Measurements from ENCODE around the gene MYOM1.

Gene MYOM1

GRCh38 chr18:3097082-3097481 lies 122.7 kb downstream of the MYOM1 start:
- H3K14ac ChIP-seq (ENCODE audit: low read length) = no peak overlapping the region
- H3K4ac ChIP-seq (ENCODE audit: low read depth, low read length) = no peak overlapping the region
- H3K79me1 ChIP-seq (ENCODE audit: low read length) = no peaks in the 10 kb centered on the region
- H2AK5ac ChIP-seq (ENCODE audit: low read length) = no peak overlapping the region
- no peak overlapping the region for H2BK12ac ChIP-seq (ENCODE audit: low read length)
- H3K27me3 ChIP-seq (ENCODE audit: insufficient read depth, low read length) = no peaks in the 10 kb centered on the region
- WGBS (ENCODE audit: extremely low coverage, insufficient coverage, insufficient read length) = no CpG with 5 or more reads among the region's 1 CpG
- no peaks in the 10 kb centered on the region for H3K36me3 ChIP-seq (ENCODE audit: control insufficient read depth in 1 of 2, insufficient read depth in 2 of 2, low read length in 2 of 2)
- H3K23ac ChIP-seq (ENCODE audit: low read length) = no peak overlapping the region
- H3K4me2 ChIP-seq (ENCODE audit: low read length) = no peak overlapping the region
- no peak overlapping the region for H4K91ac ChIP-seq (ENCODE audit: low read depth, low read length)
- H3K9ac ChIP-seq (ENCODE audit: low read length) = no peak overlapping the region
- no peak overlapping the region for H4K12ac ChIP-seq (ENCODE audit: low read depth, low read length)
- H2BK5ac ChIP-seq (ENCODE audit: low read depth, low read length, poor library complexity) = no peak overlapping the region
- no peak overlapping the region for H2BK120ac ChIP-seq (ENCODE audit: insufficient read depth, low read length, poor library complexity)
- no peak overlapping the region for H3K27ac ChIP-seq (ENCODE audit: low read depth, low read length)
- no peak overlapping the region for H2AFZ ChIP-seq (ENCODE audit: insufficient read depth, low read length, poor library complexity)
- no peaks in the 10 kb centered on the region for H3K4me1 ChIP-seq (ENCODE audit: control insufficient read depth in 1 of 2, insufficient read depth in 2 of 2, low read length in 2 of 2)
- DNase-seq = no peak
- no peaks in the 10 kb centered on the region for H3K9me3 ChIP-seq (ENCODE audit: insufficient read depth, low read depth, low read length)
- H3K18ac ChIP-seq (ENCODE audit: low read length) = no peak overlapping the region
- H3K79me2 ChIP-seq (ENCODE audit: control insufficient read depth, insufficient read depth, low read length, poor library complexity) = no peaks in the 10 kb centered on the region
- H4K8ac ChIP-seq (ENCODE audit: low read depth, low read length) = no peak overlapping the region
- no peak overlapping the region for H3K4me3 ChIP-seq (ENCODE audit: low read depth, low read length)

DNA sequence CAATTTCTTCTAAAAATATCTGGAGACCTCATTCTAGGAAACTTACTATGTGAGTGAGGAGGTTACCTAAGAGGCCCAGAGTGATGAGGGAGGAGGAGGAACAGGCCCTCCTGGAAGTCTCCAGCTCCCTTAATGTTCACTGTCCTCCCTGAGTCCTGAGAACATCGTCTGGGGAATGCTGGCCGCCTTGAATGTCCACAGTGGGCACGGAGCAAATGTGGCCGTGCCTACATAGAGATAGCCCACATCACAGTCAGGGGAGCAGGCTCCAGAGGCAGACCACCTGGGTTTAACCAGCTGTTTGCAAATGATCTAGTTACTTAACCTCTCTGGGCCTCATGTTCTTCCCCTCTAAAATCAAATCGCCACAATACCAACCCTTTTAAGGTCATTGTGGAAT lies 123.8 kb downstream of the MYOM1 start:
- Histone ChIP-seq H3K4me2 (ENCODE audit: low read length) (no peak overlapping the region), H3K4me1 (ENCODE audit: control insufficient read depth in 1 of 2, insufficient read depth in 2 of 2, low read length in 2 of 2) (no peaks in the 10 kb centered on the region), H2BK5ac (ENCODE audit: low read depth, low read length, poor library complexity) (no peak overlapping the region), H3K27me3 (ENCODE audit: insufficient read depth, low read length) (no peaks in the 10 kb centered on the region), H3K14ac (ENCODE audit: low read length) (no peak overlapping the region), H4K8ac (ENCODE audit: low read depth, low read length) (no peak overlapping the region), H2AFZ (ENCODE audit: insufficient read depth, low read length, poor library complexity) (no peak overlapping the region), H4K12ac (ENCODE audit: low read depth, low read length) (no peak overlapping the region), H3K9me3 (ENCODE audit: insufficient read depth, low read depth, low read length) (no peaks in the 10 kb centered on the region), H2BK12ac (ENCODE audit: low read length) (no peak overlapping the region), H3K36me3 (ENCODE audit: control insufficient read depth in 1 of 2, insufficient read depth in 2 of 2, low read length in 2 of 2) (no peaks in the 10 kb centered on the region), H4K91ac (ENCODE audit: low read depth, low read length) (no peak overlapping the region), H2AK5ac (ENCODE audit: low read length) (no peak overlapping the region), H3K79me1 (ENCODE audit: low read length) (no peaks in the 10 kb centered on the region), H3K27ac (ENCODE audit: low read depth, low read length) (no peak overlapping the region), H3K4me3 (ENCODE audit: low read depth, low read length) (no peak overlapping the region), H2BK120ac (ENCODE audit: insufficient read depth, low read length, poor library complexity) (no peak overlapping the region), H3K23ac (ENCODE audit: low read length) (no peak overlapping the region), H3K18ac (ENCODE audit: low read length) (no peak overlapping the region), H3K4ac (ENCODE audit: low read depth, low read length) (no peak overlapping the region), H3K9ac (ENCODE audit: low read length) (no peak overlapping the region), H3K79me2 (ENCODE audit: control insufficient read depth, insufficient read depth, low read length, poor library complexity) (no peaks in the 10 kb centered on the region)
- WGBS (ENCODE audit: extremely low coverage, insufficient coverage, insufficient read length) = no CpG with 5 or more reads among the region's 5 CpGs
- no peak for DNase-seq

DNA sequence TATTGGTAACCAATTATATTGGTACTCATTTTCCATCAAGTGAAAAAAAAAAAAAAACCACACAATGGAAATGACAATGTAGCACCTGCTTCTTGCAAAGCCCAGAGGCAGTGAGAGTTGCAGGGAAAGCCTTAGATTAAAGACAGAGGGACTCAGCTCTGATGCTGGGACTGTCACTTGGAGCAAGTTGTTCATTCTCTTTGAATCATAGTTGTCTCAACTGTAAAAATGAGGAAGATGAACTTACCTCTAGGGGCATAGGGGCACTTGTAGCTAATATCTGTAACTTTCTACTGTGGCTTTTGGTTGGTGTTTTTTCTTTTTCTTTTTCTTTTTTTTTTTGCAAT lies 125.5 kb downstream of the MYOM1 start:
- no peaks in the 10 kb centered on the region for H3K27me3 ChIP-seq (ENCODE audit: insufficient read depth, low read length)
- no peaks in the 10 kb centered on the region for H3K9me3 ChIP-seq (ENCODE audit: insufficient read depth, low read depth, low read length)
- H3K27ac ChIP-seq (ENCODE audit: low read depth, low read length) = no peak overlapping the region
- H3K23ac ChIP-seq (ENCODE audit: low read length) = no peak overlapping the region
- no peak overlapping the region for H4K12ac ChIP-seq (ENCODE audit: low read depth, low read length)
- H3K36me3 ChIP-seq (ENCODE audit: control insufficient read depth in 1 of 2, insufficient read depth in 2 of 2, low read length in 2 of 2) = no peaks in the 10 kb centered on the region
- H2BK12ac ChIP-seq (ENCODE audit: low read length) = no peak overlapping the region
- H4K8ac ChIP-seq (ENCODE audit: low read depth, low read length) = no peak overlapping the region
- H2BK120ac ChIP-seq (ENCODE audit: insufficient read depth, low read length, poor library complexity) = no peak overlapping the region
- H3K4ac ChIP-seq (ENCODE audit: low read depth, low read length) = no peak overlapping the region
- no peak overlapping the region for H3K4me3 ChIP-seq (ENCODE audit: low read depth, low read length)
- H3K9ac ChIP-seq (ENCODE audit: low read length) = no peak overlapping the region
- no peak overlapping the region for H4K91ac ChIP-seq (ENCODE audit: low read depth, low read length)
- no peaks in the 10 kb centered on the region for H3K79me2 ChIP-seq (ENCODE audit: control insufficient read depth, insufficient read depth, low read length, poor library complexity)
- no peak overlapping the region for H2BK5ac ChIP-seq (ENCODE audit: low read depth, low read length, poor library complexity)
- no peak overlapping the region for H3K18ac ChIP-seq (ENCODE audit: low read length)
- H3K14ac ChIP-seq (ENCODE audit: low read length) = no peak overlapping the region
- no peaks in the 10 kb centered on the region for H3K4me1 ChIP-seq (ENCODE audit: control insufficient read depth in 1 of 2, insufficient read depth in 2 of 2, low read length in 2 of 2)
- no peak overlapping the region for H2AK5ac ChIP-seq (ENCODE audit: low read length)
- H2AFZ ChIP-seq (ENCODE audit: insufficient read depth, low read length, poor library complexity) = no peak overlapping the region
- DNase-seq = no peak
- H3K4me2 ChIP-seq (ENCODE audit: low read length) = no peak overlapping the region
- no peaks in the 10 kb centered on the region for H3K79me1 ChIP-seq (ENCODE audit: low read length)

DNA sequence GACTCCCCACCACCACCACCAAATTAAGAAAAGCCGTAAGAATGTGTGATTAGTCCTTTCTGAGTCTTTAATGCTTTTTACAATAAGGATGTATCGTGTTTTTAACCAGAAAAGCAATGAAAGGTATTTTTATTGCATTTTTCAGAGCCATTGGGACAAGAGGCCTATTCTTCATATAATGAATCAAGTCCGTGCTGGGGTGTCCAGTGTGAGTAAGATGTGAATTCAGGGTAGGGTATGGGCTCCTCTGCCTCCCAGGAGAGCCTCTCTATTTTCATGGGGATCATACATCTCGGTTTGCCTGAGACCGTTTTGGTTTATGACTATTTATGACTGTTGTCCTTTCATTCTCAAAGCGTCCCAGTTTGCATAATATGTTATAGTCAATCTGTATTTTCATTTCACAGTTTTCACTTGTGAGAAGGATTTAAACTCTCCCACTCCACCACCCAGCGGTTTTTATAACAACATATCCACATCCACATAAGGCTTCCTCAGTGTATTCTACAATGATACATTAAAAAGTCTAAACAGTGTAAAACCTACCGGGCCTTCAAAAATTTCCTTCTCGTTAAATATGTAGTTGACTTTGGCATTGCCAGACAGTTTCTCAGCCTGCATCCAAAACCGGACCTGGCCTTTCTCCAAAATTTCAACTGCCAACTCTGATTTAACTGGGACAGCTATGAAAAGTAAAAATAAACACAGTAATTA lies 126.0 kb downstream of the MYOM1 start:
- H3K36me3 ChIP-seq (ENCODE audit: control insufficient read depth in 1 of 2, insufficient read depth in 2 of 2, low read length in 2 of 2) = no peaks in the 10 kb centered on the region
- H3K9me3 ChIP-seq (ENCODE audit: insufficient read depth, low read depth, low read length) = no peaks in the 10 kb centered on the region
- DNase-seq = no peak
- H3K4ac ChIP-seq (ENCODE audit: low read depth, low read length) = no peak overlapping the region
- no peaks in the 10 kb centered on the region for H3K4me1 ChIP-seq (ENCODE audit: control insufficient read depth in 1 of 2, insufficient read depth in 2 of 2, low read length in 2 of 2)
- no peak overlapping the region for H2BK5ac ChIP-seq (ENCODE audit: low read depth, low read length, poor library complexity)
- H3K14ac ChIP-seq (ENCODE audit: low read length) = no peak overlapping the region
- no peak overlapping the region for H4K12ac ChIP-seq (ENCODE audit: low read depth, low read length)
- H3K79me1 ChIP-seq (ENCODE audit: low read length) = no peaks in the 10 kb centered on the region
- H2BK12ac ChIP-seq (ENCODE audit: low read length) = no peak overlapping the region
- H3K27ac ChIP-seq (ENCODE audit: low read depth, low read length) = no peak overlapping the region
- no peak overlapping the region for H4K91ac ChIP-seq (ENCODE audit: low read depth, low read length)
- no peak overlapping the region for H2AFZ ChIP-seq (ENCODE audit: insufficient read depth, low read length, poor library complexity)
- H4K8ac ChIP-seq (ENCODE audit: low read depth, low read length) = no peak overlapping the region
- no peak overlapping the region for H3K18ac ChIP-seq (ENCODE audit: low read length)
- no peak overlapping the region for H3K9ac ChIP-seq (ENCODE audit: low read length)
- no peak overlapping the region for H2AK5ac ChIP-seq (ENCODE audit: low read length)
- H3K23ac ChIP-seq (ENCODE audit: low read length) = no peak overlapping the region
- no peak overlapping the region for H2BK120ac ChIP-seq (ENCODE audit: insufficient read depth, low read length, poor library complexity)
- H3K4me3 ChIP-seq (ENCODE audit: low read depth, low read length) = no peak overlapping the region
- H3K79me2 ChIP-seq (ENCODE audit: control insufficient read depth, insufficient read depth, low read length, poor library complexity) = no peaks in the 10 kb centered on the region
- WGBS (ENCODE audit: extremely low coverage, insufficient coverage, insufficient read length) = no CpG with 5 or more reads among the region's 10 CpGs
- H3K4me2 ChIP-seq (ENCODE audit: low read length) = no peak overlapping the region
- no peaks in the 10 kb centered on the region for H3K27me3 ChIP-seq (ENCODE audit: insufficient read depth, low read length)
